NCI-H2227 (cell line): ENCODE data around the gene RHCG.
A peak's percentile ranks its signal among the peaks of the same experiment; 100 is the strongest.

Source experiments
- DNase-seq: peaks from one replicate; lab custom pipeline; 2025; ENCODE audit not compliant: unreplicated experiment; lab: John Stamatoyannopoulos, UW

RHCG gene

GRCh38 chr15:89446255-89446891 is 50.0 kb downstream of the RHCG start:
- DNase-seq, result peak; percentile 27

DNA sequence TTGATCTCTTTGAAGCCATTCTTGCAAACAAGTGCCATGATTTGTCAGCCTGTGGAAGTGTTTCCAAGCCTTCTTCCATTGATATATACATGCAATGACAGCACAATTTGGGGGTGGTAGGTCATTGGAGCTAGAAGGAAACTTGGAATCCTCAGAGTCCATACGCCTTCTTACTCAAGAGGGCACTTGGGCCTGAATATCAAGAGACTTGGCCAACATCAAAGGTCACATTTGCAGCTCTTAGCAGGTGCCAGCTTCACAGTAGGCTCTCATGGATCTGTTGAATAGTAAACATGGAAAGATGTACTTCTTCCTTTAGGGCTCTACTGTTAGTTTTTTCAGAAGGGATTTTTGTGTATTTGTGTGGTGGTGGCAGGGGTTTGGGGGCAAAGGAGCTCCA is 50.9 kb downstream of the RHCG start:
- DNase-seq, result no peak

GRCh38 chr15:89444241-89445225 is 51.9 kb downstream of the RHCG start:
- peak; percentile 7 for DNase-seq

GRCh38 chr15:89443581-89443980 is 52.8 kb downstream of the RHCG start:
- no peak for DNase-seq

- peak; percentile 83 for DNase-seq
Observed at GRCh38 chr15:89442671-89443307, 53.6 kb downstream of the RHCG start.

DNA sequence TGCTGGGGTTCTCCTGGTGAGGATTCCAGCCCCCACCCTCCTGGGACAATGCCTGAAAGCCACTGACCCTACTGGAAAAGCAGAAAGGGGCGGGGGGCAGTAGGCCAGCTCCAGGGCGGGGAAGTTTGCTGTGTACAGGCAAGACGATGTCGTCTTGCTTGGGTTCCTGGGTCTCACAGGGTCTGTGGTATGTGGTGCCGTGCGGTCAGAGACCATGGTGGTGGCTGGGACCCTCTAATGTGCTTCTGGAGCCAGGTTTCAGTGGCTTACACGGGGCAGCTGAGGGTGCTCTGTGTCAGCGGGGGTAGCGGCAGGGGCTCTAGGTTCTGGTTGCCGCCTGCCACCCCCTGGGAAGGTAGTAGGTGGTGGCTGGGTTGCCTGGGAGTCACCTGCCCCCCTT is 54.2 kb downstream of the RHCG start:
- DNase-seq, result no peak

- no peak for DNase-seq
Observed at GRCh38 chr15:89441295-89441812, 55.0 kb downstream of the RHCG start.

DNA sequence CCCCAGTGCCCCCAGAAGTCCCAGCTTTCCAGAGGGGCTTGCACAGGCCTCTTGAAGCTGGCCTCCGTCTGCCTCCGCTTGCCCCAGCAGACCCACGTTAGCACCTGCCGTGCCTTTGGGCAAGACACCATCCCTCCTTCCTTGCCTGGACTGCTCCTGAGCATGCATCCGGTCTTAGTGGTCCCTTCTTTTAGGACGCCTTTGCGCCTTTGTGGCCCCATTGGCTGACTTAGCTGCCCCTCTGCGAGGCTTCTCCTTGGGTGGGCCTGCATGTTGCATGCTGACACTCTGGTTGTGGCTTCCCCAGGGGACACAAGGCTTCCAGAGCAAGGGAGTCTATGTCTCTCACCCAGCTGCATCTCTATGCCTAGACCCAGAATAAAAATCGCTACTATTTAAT is 56.6 kb downstream of the RHCG start:
- no peak for DNase-seq

DNA sequence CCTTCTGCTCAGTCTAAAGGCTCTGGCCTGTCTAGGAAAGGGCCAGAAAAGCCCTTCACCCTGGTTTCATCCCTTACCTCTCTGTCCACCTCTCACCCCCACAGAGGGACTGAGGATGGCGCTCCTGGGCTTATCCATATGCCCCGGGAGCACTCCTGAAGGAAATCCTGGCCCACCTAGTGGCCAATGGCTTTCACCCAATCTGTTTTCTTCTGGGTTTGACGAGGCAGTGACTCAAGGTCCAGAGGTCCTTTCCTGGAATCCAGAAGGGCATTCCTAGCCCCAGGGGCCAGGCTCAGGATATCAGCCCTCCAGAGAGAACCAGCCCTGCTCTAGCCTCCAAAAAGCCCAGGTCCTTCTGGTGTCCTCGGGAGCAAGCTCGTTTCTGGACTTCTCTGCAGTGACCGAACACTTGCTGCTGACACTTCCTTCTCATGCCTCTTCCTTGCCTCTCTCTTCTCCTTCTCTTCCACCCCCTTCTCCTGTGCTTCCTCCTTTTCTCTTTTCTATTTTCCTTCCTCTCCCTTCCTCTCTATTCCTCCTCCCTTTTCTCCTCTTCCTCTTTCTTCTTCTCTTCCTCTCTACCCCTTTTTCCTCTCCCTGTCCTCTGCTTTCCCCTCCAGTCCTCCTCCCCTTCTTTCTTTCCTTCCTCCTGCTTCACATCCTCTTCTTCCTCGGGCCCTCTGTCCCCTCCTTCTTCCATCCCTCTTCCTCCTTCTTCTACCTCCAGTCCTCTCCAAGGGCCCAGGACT is 59.6 kb downstream of the RHCG start:
- no peak for DNase-seq

DNA sequence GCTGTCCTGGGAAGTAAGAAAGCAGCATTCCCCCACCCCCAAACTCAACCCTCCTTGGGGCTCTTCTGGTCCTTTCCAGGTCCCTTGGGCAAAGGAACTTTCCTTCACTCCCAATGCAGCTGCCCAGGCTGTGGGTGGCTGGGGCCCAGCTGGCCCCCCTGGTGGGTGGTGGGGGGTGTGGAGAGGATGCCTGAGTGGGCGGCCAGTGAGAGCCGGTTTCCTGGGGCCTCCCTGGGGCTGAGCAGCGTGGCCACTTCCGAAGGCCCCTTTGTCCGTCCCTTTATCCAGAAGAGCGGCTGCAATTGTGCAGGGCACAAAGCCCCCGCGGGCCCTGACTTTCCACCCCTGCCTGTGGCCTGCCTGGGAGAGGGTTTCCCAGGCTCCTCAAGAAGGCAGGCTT is 61.0 kb downstream of the RHCG start:
- no peak for DNase-seq

GRCh38 chr15:89433686-89434085 is 62.7 kb downstream of the RHCG start:
- no peak for DNase-seq

DNA sequence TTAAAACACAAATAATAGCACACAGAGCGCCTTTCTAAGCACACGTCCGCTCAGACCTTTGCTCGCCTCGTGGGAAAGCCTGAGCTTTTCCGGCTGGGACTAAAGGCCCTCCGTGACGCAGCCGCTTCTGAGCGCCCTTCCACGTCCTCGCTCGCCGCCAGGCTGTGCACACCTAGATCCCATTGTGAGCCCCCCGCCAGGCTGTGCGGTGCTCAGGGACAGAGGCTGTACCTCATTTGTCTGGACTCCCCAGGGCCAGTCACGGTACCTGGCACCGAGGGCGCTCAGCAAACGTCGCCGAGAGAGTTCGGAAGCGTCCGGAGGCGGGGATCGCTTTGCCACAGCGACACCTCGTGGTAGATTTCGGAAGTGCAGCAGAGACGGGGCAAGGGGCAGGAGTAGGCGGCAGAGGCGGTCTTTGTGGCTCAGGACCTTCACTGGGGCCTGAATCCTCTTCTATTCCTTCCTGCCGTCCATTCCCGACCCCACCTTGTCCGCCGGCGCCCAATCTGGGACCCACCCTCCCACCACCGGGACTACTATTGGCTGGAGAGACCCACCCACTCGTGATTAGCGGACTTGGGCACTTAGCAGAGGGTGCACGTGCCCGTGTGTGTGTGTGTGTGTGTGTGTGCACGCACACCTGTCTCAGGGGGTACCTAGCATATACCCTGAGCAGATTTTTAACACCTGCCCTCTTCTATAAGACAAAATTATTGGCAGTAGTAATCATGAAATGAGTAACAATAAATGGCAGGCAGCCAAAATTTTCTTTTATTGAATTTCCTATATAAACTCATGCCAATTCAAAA is 65.6 kb downstream of the RHCG start:
- peak; percentile 85 for DNase-seq

GRCh38 chr15:89429986-89430385 is 66.4 kb downstream of the RHCG start:
- no peak for DNase-seq

GRCh38 chr15:89429023-89429422 is 67.4 kb downstream of the RHCG start:
- DNase-seq, result peak; percentile 26

DNA sequence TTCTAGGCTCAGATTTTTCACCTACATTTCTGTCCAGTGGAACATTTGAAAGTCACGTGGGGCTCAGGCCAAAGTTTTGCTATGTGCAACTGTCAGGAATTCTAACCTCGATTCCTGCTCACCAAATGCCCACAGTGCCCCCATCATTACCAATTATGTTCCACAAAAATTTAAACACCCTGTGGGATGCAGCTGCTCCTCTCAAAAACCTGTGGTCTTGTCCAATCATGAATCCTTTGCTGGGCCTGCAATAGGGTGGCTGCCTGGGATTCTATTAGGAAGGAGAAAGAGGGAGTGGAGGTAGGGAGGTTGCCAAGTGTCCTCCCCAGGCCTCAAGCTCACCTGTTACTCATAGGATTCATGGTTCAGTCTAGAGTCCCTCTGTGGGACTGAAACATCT is 68.1 kb downstream of the RHCG start:
- no peak for DNase-seq

DNA sequence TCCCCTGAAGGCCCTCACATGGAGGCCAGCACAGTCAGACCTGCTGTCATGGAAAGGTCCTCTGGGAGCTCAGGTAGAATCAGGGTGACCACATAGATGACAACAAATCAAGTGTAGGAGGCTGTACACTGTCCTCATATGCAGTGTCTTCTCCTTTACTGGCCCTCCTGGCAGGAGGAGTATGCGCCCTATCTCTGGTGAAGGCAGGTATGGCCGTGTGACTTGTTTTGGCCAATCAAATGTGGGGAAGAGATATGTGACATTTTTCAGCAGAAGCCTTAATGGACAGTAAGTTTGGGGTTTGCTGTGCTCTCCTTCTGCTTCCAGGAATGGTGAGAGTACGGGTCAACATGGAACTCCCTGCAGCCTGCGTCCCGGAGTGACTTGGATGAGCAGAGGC is 69.9 kb downstream of the RHCG start:
- no peak for DNase-seq

- no peak for DNase-seq
Observed at GRCh38 chr15:89423981-89424380, 72.4 kb downstream of the RHCG start.
